Panc1 (cell line): ENCODE results near the gene SSH2.

Source experiments
- CTCF ChIP-seq: fragments of 450-650 bp; IDR thresholded peaks from 2 replicates; pipeline ENCODE4 v1.5.1; 2017; ENCODE audit warnings: mild to moderate bottlenecking
- SIN3A ChIP-seq: IDR thresholded peaks from 2 replicates; pipeline ENCODE4 v1.6.1; 2012; ENCODE audit warnings: low read depth, mild to moderate bottlenecking, low read length, moderate library complexity, borderline replicate concordance; ENCODE audit not compliant: insufficient read depth

DNA sequence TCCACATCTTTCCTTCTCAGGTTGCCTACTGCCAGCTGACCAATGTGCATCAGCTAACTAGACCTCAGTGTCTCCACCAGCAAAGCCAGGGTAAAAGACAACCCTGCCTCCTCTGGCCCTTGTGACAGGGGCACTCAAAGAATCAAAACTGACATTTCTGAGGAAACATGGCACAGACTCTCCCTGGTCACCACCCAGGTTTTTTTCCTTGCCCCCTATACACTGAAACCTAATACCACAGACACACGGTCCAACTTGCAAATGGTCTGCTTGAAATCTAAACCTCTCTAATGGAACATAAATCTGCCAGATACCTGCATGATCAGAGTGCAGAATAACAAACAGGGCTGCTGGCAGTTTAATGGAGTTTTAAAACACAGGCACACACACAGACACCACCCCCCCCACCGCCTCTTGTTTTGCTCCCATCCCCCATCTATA is 287.8 kb downstream of the SSH2 start:
- TF ChIP-seq CTCF (no peak), SIN3A (no peak)
